HEK293 (cell line): Measurements from ENCODE around the gene CSF2.

ENCODE experiments used
- CTCF ChIP-seq: fragments of 450-650 bp; formaldehyde crosslinking; IDR thresholded peaks from 2 replicates; pipeline ENCODE4 v1.5.1; 2016; ENCODE audit warnings: missing biosample characterization, missing genetic modification characterization
- KLF17 ChIP-seq: fragments of 450-650 bp; formaldehyde crosslinking; IDR thresholded peaks from 2 replicates; pipeline ENCODE4 v1.5.1; 2016; ENCODE audit warnings: missing biosample characterization, missing genetic modification characterization
- KLF7 ChIP-seq: fragments of 450-650 bp; formaldehyde crosslinking; IDR thresholded peaks from 2 replicates; pipeline ENCODE4 v1.5.1; 2016; ENCODE audit warnings: missing biosample characterization, missing genetic modification characterization, borderline replicate concordance
- PATZ1 ChIP-seq: fragments of 450-650 bp; formaldehyde crosslinking; IDR thresholded peaks from 2 replicates; pipeline ENCODE4 v1.5.1; 2016; ENCODE audit warnings: missing biosample characterization, missing genetic modification characterization
- SCRT1 ChIP-seq: fragments of 450-650 bp; formaldehyde crosslinking; IDR thresholded peaks from 2 replicates; pipeline ENCODE4 v1.5.1; 2016; ENCODE audit warnings: missing biosample characterization, missing genetic modification characterization, borderline replicate concordance
- SP2 ChIP-seq: fragments of 450-650 bp; formaldehyde crosslinking; IDR thresholded peaks from 2 replicates; pipeline ENCODE4 v1.5.1; 2016; ENCODE audit warnings: missing biosample characterization, missing genetic modification characterization
- YY1 ChIP-seq: fragments of 450-650 bp; formaldehyde crosslinking; IDR thresholded peaks from 2 replicates; pipeline ENCODE4 v1.5.1; 2018; ENCODE audit warnings: missing biosample characterization, missing genetic modification characterization
- ZFP41 ChIP-seq: fragments of 450-650 bp; formaldehyde crosslinking; IDR thresholded peaks from 2 replicates; pipeline ENCODE4 v1.5.1; 2016; ENCODE audit warnings: missing biosample characterization, missing genetic modification characterization, borderline replicate concordance
- ZNF133 ChIP-seq: fragments of 450-650 bp; formaldehyde crosslinking; IDR thresholded peaks from 2 replicates; pipeline ENCODE4 v1.5.1; 2016; ENCODE audit warnings: missing biosample characterization, missing genetic modification characterization
- ZNF292 ChIP-seq: fragments of 450-650 bp; formaldehyde crosslinking; IDR thresholded peaks from 2 replicates; pipeline ENCODE4 v1.5.1; 2016; ENCODE audit warnings: low read depth, missing biosample characterization, missing genetic modification characterization, borderline replicate concordance
- ZNF37A ChIP-seq: fragments of 450-650 bp; IDR thresholded peaks from 2 replicates; pipeline ENCODE4 v1.5.1; 2018; ENCODE audit warnings: missing biosample characterization, missing genetic modification characterization
- ZNF785 ChIP-seq: fragments of 450-650 bp; formaldehyde crosslinking; IDR thresholded peaks from 2 replicates; pipeline ENCODE4 v1.5.1; 2016; ENCODE audit warnings: missing biosample characterization, missing genetic modification characterization
- TF ChIP-seq, protein P1 (sequence below): fragments of 450-650 bp; formaldehyde crosslinking; IDR thresholded peaks from 2 replicates; pipeline ENCODE4 v1.5.1; 2016; ENCODE audit warnings: missing biosample characterization, missing genetic modification characterization, borderline replicate concordance
- TF ChIP-seq, protein P2 (sequence below): fragments of 450-650 bp; formaldehyde crosslinking; IDR thresholded peaks from 2 replicates; pipeline ENCODE4 v1.5.1; 2016; ENCODE audit warnings: missing biosample characterization, missing genetic modification characterization

- no peak for TF ChIP-seq ZNF133 (tag by site-specific recombination)
- TF ChIP-seq YY1 (tag by site-specific recombination): no peak
- TF ChIP-seq, protein P1, sequence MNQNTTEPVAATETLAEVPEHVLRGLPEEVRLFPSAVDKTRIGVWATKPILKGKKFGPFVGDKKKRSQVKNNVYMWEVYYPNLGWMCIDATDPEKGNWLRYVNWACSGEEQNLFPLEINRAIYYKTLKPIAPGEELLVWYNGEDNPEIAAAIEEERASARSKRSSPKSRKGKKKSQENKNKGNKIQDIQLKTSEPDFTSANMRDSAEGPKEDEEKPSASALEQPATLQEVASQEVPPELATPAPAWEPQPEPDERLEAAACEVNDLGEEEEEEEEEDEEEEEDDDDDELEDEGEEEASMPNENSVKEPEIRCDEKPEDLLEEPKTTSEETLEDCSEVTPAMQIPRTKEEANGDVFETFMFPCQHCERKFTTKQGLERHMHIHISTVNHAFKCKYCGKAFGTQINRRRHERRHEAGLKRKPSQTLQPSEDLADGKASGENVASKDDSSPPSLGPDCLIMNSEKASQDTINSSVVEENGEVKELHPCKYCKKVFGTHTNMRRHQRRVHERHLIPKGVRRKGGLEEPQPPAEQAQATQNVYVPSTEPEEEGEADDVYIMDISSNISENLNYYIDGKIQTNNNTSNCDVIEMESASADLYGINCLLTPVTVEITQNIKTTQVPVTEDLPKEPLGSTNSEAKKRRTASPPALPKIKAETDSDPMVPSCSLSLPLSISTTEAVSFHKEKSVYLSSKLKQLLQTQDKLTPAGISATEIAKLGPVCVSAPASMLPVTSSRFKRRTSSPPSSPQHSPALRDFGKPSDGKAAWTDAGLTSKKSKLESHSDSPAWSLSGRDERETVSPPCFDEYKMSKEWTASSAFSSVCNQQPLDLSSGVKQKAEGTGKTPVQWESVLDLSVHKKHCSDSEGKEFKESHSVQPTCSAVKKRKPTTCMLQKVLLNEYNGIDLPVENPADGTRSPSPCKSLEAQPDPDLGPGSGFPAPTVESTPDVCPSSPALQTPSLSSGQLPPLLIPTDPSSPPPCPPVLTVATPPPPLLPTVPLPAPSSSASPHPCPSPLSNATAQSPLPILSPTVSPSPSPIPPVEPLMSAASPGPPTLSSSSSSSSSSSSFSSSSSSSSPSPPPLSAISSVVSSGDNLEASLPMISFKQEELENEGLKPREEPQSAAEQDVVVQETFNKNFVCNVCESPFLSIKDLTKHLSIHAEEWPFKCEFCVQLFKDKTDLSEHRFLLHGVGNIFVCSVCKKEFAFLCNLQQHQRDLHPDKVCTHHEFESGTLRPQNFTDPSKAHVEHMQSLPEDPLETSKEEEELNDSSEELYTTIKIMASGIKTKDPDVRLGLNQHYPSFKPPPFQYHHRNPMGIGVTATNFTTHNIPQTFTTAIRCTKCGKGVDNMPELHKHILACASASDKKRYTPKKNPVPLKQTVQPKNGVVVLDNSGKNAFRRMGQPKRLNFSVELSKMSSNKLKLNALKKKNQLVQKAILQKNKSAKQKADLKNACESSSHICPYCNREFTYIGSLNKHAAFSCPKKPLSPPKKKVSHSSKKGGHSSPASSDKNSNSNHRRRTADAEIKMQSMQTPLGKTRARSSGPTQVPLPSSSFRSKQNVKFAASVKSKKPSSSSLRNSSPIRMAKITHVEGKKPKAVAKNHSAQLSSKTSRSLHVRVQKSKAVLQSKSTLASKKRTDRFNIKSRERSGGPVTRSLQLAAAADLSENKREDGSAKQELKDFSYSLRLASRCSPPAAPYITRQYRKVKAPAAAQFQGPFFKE (tag by site-specific recombination): no peak
- TF ChIP-seq ZNF292: no peak
- TF ChIP-seq, protein P2, sequence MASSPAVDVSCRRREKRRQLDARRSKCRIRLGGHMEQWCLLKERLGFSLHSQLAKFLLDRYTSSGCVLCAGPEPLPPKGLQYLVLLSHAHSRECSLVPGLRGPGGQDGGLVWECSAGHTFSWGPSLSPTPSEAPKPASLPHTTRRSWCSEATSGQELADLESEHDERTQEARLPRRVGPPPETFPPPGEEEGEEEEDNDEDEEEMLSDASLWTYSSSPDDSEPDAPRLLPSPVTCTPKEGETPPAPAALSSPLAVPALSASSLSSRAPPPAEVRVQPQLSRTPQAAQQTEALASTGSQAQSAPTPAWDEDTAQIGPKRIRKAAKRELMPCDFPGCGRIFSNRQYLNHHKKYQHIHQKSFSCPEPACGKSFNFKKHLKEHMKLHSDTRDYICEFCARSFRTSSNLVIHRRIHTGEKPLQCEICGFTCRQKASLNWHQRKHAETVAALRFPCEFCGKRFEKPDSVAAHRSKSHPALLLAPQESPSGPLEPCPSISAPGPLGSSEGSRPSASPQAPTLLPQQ (tag by site-specific recombination): no peak
- no peak for TF ChIP-seq ZNF37A (tag by site-specific recombination)
- no peak for TF ChIP-seq ZFP41
- no peak for TF ChIP-seq CTCF (tag by site-specific recombination)
- TF ChIP-seq PATZ1 (tag by site-specific recombination): no peak
- no peak for TF ChIP-seq ZNF785 (tag by site-specific recombination)
- no peak for TF ChIP-seq SP2 (tag by site-specific recombination)
- TF ChIP-seq KLF17 (tag by site-specific recombination): no peak
- no peak for TF ChIP-seq SCRT1
- no peak for TF ChIP-seq KLF7 (tag by site-specific recombination)
These were observed 28.6 kb downstream of the CSF2 start for GRCh38 chr5:132102101-132102701.
